Osteoblast (primary cell): ENCODE measurements around the gene CAMTA1. TPM values are rescaled to one million over a fixed set of nuclear protein-coding genes. Genes with fewer than 3 reads are reported as not detected.

ENCODE experiments used
- DNase-seq: peaks from one replicate; pipeline ENCODE4 v3.0.0; 2011; ENCODE audit warnings: low spot score, mixed read lengths; ENCODE audit not compliant: insufficient read length; ENCODE audit errors: missing footprints
- H2AFZ ChIP-seq: 2 replicates; pipeline ENCODE4 v1.6.0; 2011; ENCODE audit warnings: mild to moderate bottlenecking, low read length
- H3K27ac ChIP-seq: 2 replicates; pipeline ENCODE4 v1.5.1; 2011; ENCODE audit warnings: mild to moderate bottlenecking, low read depth, low read length, moderate library complexity
- H3K27me3 ChIP-seq: 2 replicates; pipeline ENCODE4 v1.6.0; 2012; ENCODE audit warnings: mild to moderate bottlenecking, control low read depth, inconsistent platforms, low read length, moderate library complexity; ENCODE audit not compliant: insufficient read depth
- H3K36me3 ChIP-seq: 2 replicates; pipeline ENCODE4 v1.5.1; 2011; ENCODE audit warnings: mild to moderate bottlenecking, low read length, control low read depth, moderate library complexity; ENCODE audit not compliant: insufficient read depth
- H3K4me1 ChIP-seq: 2 replicates; pipeline ENCODE4 v1.5.1; 2011; ENCODE audit warnings: mild to moderate bottlenecking, low read length, control low read depth, moderate library complexity; ENCODE audit not compliant: insufficient read depth
- H3K4me2 ChIP-seq: 2 replicates; pipeline ENCODE4 v1.6.0; 2011; ENCODE audit warnings: mild to moderate bottlenecking, low read length; ENCODE audit not compliant: insufficient read depth
- H3K4me3 ChIP-seq: fragments of 200-600 bp; sonication (generic); 3 replicates; pipeline ENCODE4 v1.5.1; 2012; ENCODE audit warnings: mild to moderate bottlenecking, low read length, inconsistent platforms; ENCODE audit not compliant: insufficient read depth
- H3K79me2 ChIP-seq: 2 replicates; pipeline ENCODE4 v1.6.0; 2012; ENCODE audit warnings: mild to moderate bottlenecking, low read length, control low read depth, inconsistent platforms; ENCODE audit not compliant: insufficient read depth
- H3K9me3 ChIP-seq: 2 replicates; pipeline ENCODE4 v1.5.1; 2011; ENCODE audit warnings: low read depth, low read length, control low read depth
- H4K20me1 ChIP-seq: 2 replicates; pipeline ENCODE4 v1.6.0; 2012; ENCODE audit warnings: mild to moderate bottlenecking, low read length, control low read depth; ENCODE audit not compliant: insufficient read depth
- CTCF ChIP-seq: IDR thresholded peaks from 2 replicates; pipeline ENCODE4 v1.5.1; 2011; ENCODE audit warnings: mild to moderate bottlenecking, low read depth, low read length, moderate library complexity; ENCODE audit errors: extremely low read depth
- total RNA-seq: library from RNA; depleted of rRNA; stranded (reverse); fragments of >200 nt; gene quantifications from 2 replicates; pipeline ENCODE4 v1.2.3, GENCODE V29; 2012

CAMTA1 gene
- total RNA-seq, 1 donor, result 47.4 TPM

DNA sequence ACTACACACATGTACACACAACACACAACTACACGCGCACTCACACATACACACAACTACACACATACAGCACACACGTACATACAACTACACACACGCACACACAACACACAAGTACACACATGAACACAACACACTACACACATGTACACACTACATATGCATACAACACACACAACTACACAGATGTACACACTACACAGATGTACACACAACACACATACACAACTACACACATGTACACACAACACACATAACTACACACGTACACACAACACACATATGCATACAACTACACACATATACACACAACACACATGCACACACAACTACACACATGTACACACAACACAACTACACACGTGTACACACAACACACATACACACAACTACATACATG is 318.6 kb downstream of the CAMTA1 start:
- H3K4me3 ChIP-seq, result no peak overlapping the region
- H4K20me1 ChIP-seq, result no peaks in the 10 kb centered on the region
- H3K27ac ChIP-seq, result no peak overlapping the region
- peaks cover 18% of the 10 kb centered on the region for H3K27me3 ChIP-seq
- H3K4me2 ChIP-seq, result no peak overlapping the region
- TF ChIP-seq CTCF, result no peak
- H3K4me1 ChIP-seq, result no peaks in the 10 kb centered on the region
- no peak overlapping the region for H2AFZ ChIP-seq
- no peaks in the 10 kb centered on the region for H3K79me2 ChIP-seq
- DNase-seq, result no peak
- H3K36me3 ChIP-seq, result no peaks in the 10 kb centered on the region
- no peaks in the 10 kb centered on the region for H3K9me3 ChIP-seq

DNA sequence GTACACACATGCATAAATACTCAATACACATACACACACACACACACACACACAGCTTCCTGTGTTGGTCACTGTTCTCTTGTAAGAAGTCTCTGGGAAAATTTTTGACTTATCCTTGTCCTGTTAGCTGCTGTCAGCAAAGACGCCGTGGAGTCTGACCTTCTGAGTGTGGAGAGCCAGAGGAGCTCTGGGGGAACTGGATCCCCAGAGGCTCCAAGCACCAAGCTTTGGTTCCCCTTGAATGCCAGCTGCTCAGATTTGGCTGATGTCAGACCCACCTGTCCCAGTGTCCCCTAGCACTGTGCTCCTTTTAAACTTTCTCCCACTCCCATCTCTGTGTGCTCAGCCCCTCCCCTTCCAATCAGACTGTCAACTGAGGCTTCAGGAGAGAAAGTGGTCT is 319.1 kb downstream of the CAMTA1 start:
- no peak for DNase-seq
- Histone ChIP-seq H3K4me2 (no peak overlapping the region), H3K4me3 (no peak overlapping the region), H2AFZ (no peak overlapping the region), H3K27ac (no peak overlapping the region), H3K4me1 (no peaks in the 10 kb centered on the region), H3K27me3 (peaks cover 18% of the 10 kb centered on the region), H3K36me3 (no peaks in the 10 kb centered on the region), H4K20me1 (no peaks in the 10 kb centered on the region), H3K9me3 (no peaks in the 10 kb centered on the region), H3K79me2 (no peaks in the 10 kb centered on the region)
- TF ChIP-seq CTCF, result no peak

- Histone ChIP-seq H3K79me2 (no peaks in the 10 kb centered on the region), H4K20me1 (no peaks in the 10 kb centered on the region), H3K27ac (no peak overlapping the region), H3K36me3 (no peaks in the 10 kb centered on the region), H3K4me3 (no peak overlapping the region), H3K4me1 (no peaks in the 10 kb centered on the region), H3K4me2 (no peak overlapping the region), H3K9me3 (no peaks in the 10 kb centered on the region), H2AFZ (no peak overlapping the region), H3K27me3 (peaks cover 8% of the 10 kb centered on the region)
- TF ChIP-seq CTCF, result no peak
- DNase-seq, result no peak
Measured at GRCh38 chr1:7105269-7105668, 320.0 kb downstream of the CAMTA1 start.

DNA sequence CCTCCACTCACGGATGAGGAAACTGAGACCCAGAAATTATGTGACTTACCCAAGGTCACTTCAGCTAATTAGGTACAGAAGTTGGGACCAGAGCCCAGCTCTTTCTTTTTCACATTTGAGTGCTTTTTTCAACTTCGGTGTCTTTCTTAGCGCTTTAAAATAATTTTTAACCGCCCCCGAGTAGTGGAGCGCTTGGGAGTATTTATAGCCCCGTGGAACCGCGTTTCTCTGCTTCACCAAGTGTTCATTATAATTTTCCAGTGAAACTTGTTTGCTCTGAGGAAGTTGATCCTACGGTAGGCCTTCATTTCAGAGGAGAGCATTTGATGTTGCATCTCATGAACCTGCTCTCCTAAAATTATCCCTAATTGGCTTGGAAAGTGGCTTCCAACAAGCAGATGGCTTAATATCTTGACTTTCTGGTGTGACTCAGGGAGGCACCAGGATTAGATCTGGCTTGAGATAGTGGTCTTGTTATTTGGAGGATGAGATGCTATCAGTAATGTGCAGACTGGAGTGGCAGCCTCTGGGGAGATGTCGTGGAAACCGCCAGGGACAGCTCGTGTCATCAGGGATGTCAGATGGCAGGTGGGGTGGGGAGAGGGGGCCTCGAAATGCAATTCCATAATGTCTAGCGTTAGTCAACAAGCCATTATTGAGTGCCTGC is 321.3 kb downstream of the CAMTA1 start:
- no peak for DNase-seq
- Histone ChIP-seq H3K4me1 (no peaks in the 10 kb centered on the region), H3K4me3 (no peak overlapping the region), H3K36me3 (no peaks in the 10 kb centered on the region), H3K27me3 (peaks cover 7% of the 10 kb centered on the region), H4K20me1 (no peaks in the 10 kb centered on the region), H2AFZ (no peak overlapping the region), H3K79me2 (no peaks in the 10 kb centered on the region), H3K4me2 (no peak overlapping the region), H3K9me3 (no peaks in the 10 kb centered on the region), H3K27ac (no peak overlapping the region)
- no peak for TF ChIP-seq CTCF
